ENCODE measurements around the gene SETD1B. TPM values are rescaled to one million over a fixed set of nuclear protein-coding genes. Genes with fewer than 3 reads are reported as not detected.

SETD1B gene
- total RNA-seq, 1 donor from 2014 or later, result 2.1 TPM

DNA sequence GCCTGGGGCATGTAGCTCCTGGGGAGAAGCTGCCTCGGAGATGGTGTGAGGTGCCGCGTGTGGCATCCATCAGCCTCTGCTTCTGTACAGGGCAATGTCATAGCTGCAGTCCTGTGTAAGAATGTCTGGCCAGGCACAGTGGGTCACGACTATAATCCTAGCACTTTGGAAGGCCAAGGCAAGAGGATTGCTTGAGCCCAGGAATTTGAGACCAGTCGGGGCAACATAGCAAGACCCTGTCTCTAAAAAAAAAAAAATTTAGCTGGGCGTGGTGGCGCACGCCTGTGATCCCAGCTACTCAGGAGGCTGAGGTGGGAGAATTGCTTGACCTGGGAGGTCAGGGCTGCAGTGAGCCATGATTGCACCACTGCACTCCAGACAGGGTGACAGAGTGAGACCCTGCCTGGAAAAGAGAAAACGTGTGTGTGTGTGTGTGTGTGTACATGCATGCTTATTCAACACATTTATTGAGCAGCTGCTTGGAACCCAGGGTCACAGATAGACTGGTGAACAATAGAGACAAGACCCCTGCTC, 34.4 kb upstream of the SETD1B start:
- H3K36me3 ChIP-seq (ENCODE audit: control insufficient read depth in 3 of 3, insufficient read depth in 3 of 3, low read length in 3 of 3), result peaks cover 0 to 12% (median 3%) of the 10 kb centered on the region in 3 donors
- H3K27ac ChIP-seq (ENCODE audit: low read depth, low read length), result no peak overlapping the region
- peaks cover 46 to 73% (median 69%) of the 10 kb centered on the region in 3 donors for H3K4me1 ChIP-seq (ENCODE audit: control insufficient read depth in 3 of 3, insufficient read depth in 3 of 3, low read length in 3 of 3)

DNA sequence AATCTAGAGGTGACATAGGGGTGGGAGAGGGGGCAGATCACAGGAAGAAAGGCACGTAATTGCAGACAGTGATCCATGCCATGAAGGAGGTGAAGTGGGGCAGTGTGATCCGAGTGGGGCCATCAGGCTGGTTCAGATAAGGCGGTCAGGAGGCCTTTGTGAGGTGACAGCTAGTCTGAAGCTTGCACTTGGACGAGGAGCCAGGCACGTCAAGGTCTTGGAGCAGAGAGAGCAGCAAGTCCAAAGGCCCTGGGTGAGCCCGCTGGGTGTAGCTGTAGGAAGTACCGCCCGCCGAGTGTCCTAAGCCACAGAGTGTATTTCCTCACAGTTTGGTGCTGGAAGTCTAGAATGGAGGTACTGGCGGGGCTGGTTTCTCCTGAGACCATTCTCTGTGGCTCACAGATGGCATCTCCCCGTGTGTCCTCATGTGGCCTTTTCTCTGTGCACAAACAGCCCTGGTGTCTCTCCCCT, 33.9 kb upstream of the SETD1B start:
- Histone ChIP-seq H3K9me3 (ENCODE audit: control insufficient read depth in 3 of 3, low read length in 3 of 3) (no peaks in the 10 kb centered on the region), H3K27me3 (ENCODE audit: control insufficient read depth in 3 of 3, insufficient read depth in 3 of 3, low read length in 3 of 3) (no peaks in the 10 kb centered on the region), H3K36me3 (ENCODE audit: control insufficient read depth in 3 of 3, insufficient read depth in 3 of 3, low read length in 3 of 3) (peaks cover 0 to 14% (median 3%) of the 10 kb centered on the region in 3 donors), H3K9ac (ENCODE audit: low read depth in 1 of 3, low read length in 3 of 3) (peak overlapping the region in 1 of 3 donors; percentile 50), H3K27ac (ENCODE audit: low read depth, low read length) (no peak overlapping the region), H3K4me1 (ENCODE audit: control insufficient read depth in 3 of 3, insufficient read depth in 3 of 3, low read length in 3 of 3) (peaks cover 46 to 77% (median 70%) of the 10 kb centered on the region in 3 donors), H3K4me3 (ENCODE audit: low read length in 3 of 3) (no peak overlapping the region)

More for the DNA sequence above, 34.4 kb upstream of the SETD1B start:
- H3K9me3 ChIP-seq (ENCODE audit: control insufficient read depth in 3 of 3, low read length in 3 of 3), result no peaks in the 10 kb centered on the region
- H3K9ac ChIP-seq (ENCODE audit: low read depth in 1 of 3, low read length in 3 of 3), result peak overlapping the region in 1 of 3 donors; percentile 50
- no peak overlapping the region for H3K4me3 ChIP-seq (ENCODE audit: low read length in 3 of 3)
- no peaks in the 10 kb centered on the region for H3K27me3 ChIP-seq (ENCODE audit: control insufficient read depth in 3 of 3, insufficient read depth in 3 of 3, low read length in 3 of 3)

DNA sequence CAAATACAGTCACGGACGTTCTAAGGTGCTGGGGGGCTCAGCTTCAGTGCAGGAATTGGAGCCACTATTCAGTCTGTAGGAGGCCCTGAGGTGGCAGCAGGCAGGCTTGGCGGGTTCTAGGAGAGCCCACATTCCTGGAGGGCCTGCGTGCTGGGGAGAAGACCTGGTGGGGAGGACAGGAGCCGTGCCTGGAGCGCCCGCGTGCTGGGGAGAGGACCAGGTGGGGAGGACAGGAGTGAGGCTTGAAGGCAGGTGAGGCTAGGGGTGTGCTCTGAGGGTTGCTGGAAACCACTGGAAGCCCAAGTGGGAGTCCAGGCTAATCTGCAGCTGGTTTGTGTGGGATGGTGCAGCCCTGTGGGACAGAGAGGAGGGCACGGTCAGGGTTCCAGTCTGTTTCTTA, 33.4 kb upstream of the SETD1B start:
- H3K4me1 ChIP-seq (ENCODE audit: control insufficient read depth in 3 of 3, insufficient read depth in 3 of 3, low read length in 3 of 3), result peaks cover 46 to 76% (median 69%) of the 10 kb centered on the region in 3 donors
- H3K36me3 ChIP-seq (ENCODE audit: control insufficient read depth in 3 of 3, insufficient read depth in 3 of 3, low read length in 3 of 3), result peaks cover 0 to 14% (median 2%) of the 10 kb centered on the region in 3 donors
- no peaks in the 10 kb centered on the region for H3K9me3 ChIP-seq (ENCODE audit: control insufficient read depth in 3 of 3, low read length in 3 of 3)
- no peaks in the 10 kb centered on the region for H3K27me3 ChIP-seq (ENCODE audit: control insufficient read depth in 3 of 3, insufficient read depth in 3 of 3, low read length in 3 of 3)
- peak overlapping the region in 1 of 3 donors; percentile 50 for H3K9ac ChIP-seq (ENCODE audit: low read depth in 1 of 3, low read length in 3 of 3)
- H3K4me3 ChIP-seq (ENCODE audit: low read length in 3 of 3), result no peak overlapping the region
- H3K27ac ChIP-seq (ENCODE audit: low read depth, low read length), result no peak overlapping the region

DNA sequence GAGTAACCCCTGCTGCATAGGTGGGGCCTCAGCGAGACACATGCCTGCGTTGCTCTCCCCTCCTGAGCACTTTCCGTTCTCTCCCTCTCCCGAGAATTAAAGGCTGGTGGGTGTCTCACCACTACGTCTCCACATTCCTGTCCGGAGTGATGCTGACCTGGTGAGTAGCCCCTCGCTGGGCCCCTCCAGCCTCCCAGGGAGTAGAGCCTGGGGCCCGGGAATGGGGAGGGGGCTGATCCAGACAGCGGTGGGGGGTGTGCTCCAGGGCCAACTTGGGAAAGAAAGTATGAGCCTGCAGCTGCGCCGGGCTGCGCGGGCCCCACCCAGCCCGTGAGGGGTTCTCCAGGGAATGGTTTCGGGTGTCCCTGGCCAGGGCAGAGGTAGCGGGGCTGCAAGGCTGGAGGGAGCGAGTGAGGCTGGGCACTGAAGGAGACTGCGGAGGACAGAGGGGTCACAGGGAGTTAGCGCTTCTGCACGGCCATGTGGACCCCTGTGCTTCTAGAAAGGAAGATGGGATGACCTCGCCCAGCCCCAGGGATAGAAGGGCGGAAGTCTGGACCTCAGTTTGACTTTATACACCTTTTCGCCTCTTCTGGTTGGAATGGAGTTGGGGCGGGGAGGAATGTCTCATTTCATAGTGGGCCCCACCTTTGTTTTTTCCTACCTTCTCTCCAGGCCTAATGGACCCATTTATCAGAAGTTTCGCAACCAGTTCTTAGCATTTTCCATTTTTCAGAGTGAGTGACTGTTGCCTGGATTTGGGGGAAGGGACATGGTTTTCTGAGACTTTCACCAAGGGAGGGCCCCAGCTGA, 32.8 kb upstream of the SETD1B start:
- H3K36me3 ChIP-seq (ENCODE audit: control insufficient read depth in 3 of 3, insufficient read depth in 3 of 3, low read length in 3 of 3), result peaks cover 0 to 12% (median 2%) of the 10 kb centered on the region in 3 donors
- no peaks in the 10 kb centered on the region for H3K27me3 ChIP-seq (ENCODE audit: control insufficient read depth in 3 of 3, insufficient read depth in 3 of 3, low read length in 3 of 3)
- H3K4me1 ChIP-seq (ENCODE audit: control insufficient read depth in 3 of 3, insufficient read depth in 3 of 3, low read length in 3 of 3), result peaks cover 46 to 70% (median 63%) of the 10 kb centered on the region in 3 donors
- no peak overlapping the region for H3K27ac ChIP-seq (ENCODE audit: low read depth, low read length)
- no peak overlapping the region for H3K4me3 ChIP-seq (ENCODE audit: low read length in 3 of 3)
- H3K9me3 ChIP-seq (ENCODE audit: control insufficient read depth in 3 of 3, low read length in 3 of 3), result no peaks in the 10 kb centered on the region
- no peak overlapping the region for H3K9ac ChIP-seq (ENCODE audit: low read depth in 1 of 3, low read length in 3 of 3)

DNA sequence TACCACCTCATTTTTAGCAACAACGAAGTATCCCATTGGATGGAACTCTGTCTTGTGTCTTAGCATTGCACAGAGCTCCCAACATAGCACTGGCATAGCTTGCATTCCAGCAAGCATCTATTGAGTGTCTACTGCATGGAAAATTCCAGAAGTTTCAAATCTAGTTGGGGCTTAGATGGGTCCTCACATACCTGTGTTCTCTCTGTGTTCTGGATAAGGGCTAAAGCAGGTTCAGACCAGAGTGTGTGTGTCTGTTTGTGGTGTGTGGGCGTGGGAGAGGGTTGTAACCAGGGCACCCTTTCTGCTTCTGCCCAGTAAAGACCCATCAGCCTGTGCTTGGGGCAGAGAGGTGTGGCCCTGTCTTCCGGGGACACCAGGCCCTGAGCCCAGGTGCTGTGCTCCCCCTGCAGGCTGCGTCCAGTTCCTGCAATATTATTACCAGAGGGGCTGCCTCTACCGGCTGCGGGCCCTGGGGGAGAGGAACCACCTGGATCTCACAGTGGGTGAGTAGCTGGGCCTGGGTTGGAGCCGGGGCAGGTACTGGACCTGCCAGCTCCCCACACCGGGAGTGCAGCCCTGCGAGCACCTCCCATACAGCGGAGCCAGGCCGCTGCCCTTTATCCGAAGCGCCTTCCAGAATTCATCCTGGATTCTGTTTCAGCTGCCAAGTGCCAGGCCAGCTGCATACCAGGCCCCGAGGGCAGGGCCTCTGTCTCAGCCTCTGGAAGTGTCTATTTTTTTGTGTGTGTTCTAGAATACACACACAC, 30.6 kb upstream of the SETD1B start:
- H3K9ac ChIP-seq (ENCODE audit: low read depth in 1 of 3, low read length in 3 of 3), result peak overlapping the region in 1 of 3 donors; percentile 68
- peaks cover 33 to 53% (median 49%) of the 10 kb centered on the region in 3 donors for H3K4me1 ChIP-seq (ENCODE audit: control insufficient read depth in 3 of 3, insufficient read depth in 3 of 3, low read length in 3 of 3)
- peak overlapping the region; percentile 16 for H3K27ac ChIP-seq (ENCODE audit: low read depth, low read length)
- H3K36me3 ChIP-seq (ENCODE audit: control insufficient read depth in 3 of 3, insufficient read depth in 3 of 3, low read length in 3 of 3), result peaks cover 0 to 6% (median 2%) of the 10 kb centered on the region in 3 donors
- H3K9me3 ChIP-seq (ENCODE audit: control insufficient read depth in 3 of 3, low read length in 3 of 3), result no peaks in the 10 kb centered on the region
- no peaks in the 10 kb centered on the region for H3K27me3 ChIP-seq (ENCODE audit: control insufficient read depth in 3 of 3, insufficient read depth in 3 of 3, low read length in 3 of 3)
- peak overlapping the region in 1 of 3 donors; percentile 45 for H3K4me3 ChIP-seq (ENCODE audit: low read length in 3 of 3)

DNA sequence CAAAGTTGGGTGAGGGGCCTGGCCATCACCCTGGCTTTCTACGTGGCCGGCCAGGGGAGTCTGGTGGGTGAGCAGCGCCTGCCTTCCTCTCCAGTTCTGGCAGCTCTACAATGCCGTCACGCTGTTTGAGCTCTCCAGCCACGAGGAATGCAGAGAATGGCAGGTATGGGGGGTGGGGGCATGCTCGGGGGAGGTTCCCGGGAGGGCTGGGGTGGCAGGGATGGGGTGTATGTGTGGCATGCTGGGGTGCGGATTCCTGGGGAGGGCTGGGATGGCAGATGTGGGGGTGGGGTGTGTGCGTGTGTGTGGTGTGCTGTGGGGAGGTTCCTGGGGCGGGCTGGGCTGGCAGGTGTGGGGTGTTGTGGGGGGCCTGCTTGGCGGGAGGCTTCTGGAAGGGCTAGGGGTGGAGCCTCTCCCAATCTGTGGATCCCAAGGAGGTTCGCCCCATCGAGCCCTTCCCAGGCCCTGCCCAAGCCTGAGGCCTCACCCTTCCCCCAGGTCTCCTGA, 28.8 kb upstream of the SETD1B start:
- Histone ChIP-seq H3K4me1 (ENCODE audit: control insufficient read depth in 3 of 3, insufficient read depth in 3 of 3, low read length in 3 of 3) (peaks cover 27 to 40% (median 37%) of the 10 kb centered on the region in 3 donors), H3K9me3 (ENCODE audit: control insufficient read depth in 3 of 3, low read length in 3 of 3) (no peaks in the 10 kb centered on the region), H3K9ac (ENCODE audit: low read depth in 1 of 3, low read length in 3 of 3) (no peak overlapping the region), H3K27me3 (ENCODE audit: control insufficient read depth in 3 of 3, insufficient read depth in 3 of 3, low read length in 3 of 3) (no peaks in the 10 kb centered on the region), H3K27ac (ENCODE audit: low read depth, low read length) (no peak overlapping the region), H3K4me3 (ENCODE audit: low read length in 3 of 3) (no peak overlapping the region), H3K36me3 (ENCODE audit: control insufficient read depth in 3 of 3, insufficient read depth in 3 of 3, low read length in 3 of 3) (peaks cover 5 to 7% (median 5%) of the 10 kb centered on the region in 3 donors)

DNA sequence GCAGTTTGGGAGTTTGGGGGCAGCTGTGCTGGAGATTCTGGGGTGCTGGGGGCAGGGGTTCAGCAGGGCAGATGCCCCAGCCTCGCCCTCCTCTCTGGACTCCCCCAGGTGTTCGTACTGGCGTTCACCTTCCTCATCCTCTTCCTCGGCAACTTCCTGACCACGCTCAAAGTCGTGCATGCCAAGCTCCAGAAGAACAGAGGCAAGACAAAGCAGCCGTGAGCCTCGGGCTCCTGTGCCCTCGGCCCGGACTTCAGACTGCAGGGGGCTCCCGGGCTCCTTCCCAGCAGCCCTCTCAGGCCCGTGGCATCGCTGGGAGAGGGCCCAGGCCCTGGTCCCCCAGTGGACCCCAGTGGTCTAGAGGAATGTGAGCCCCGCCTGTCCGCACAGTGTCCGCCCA, 28.3 kb upstream of the SETD1B start:
- no peaks in the 10 kb centered on the region for H3K27me3 ChIP-seq (ENCODE audit: control insufficient read depth in 3 of 3, insufficient read depth in 3 of 3, low read length in 3 of 3)
- no peak overlapping the region for H3K4me3 ChIP-seq (ENCODE audit: low read length in 3 of 3)
- peaks cover 8 to 10% (median 9%) of the 10 kb centered on the region in 3 donors for H3K36me3 ChIP-seq (ENCODE audit: control insufficient read depth in 3 of 3, insufficient read depth in 3 of 3, low read length in 3 of 3)
- H3K27ac ChIP-seq (ENCODE audit: low read depth, low read length), result no peak overlapping the region
- no peaks in the 10 kb centered on the region for H3K9me3 ChIP-seq (ENCODE audit: control insufficient read depth in 3 of 3, low read length in 3 of 3)
- H3K9ac ChIP-seq (ENCODE audit: low read depth in 1 of 3, low read length in 3 of 3), result no peak overlapping the region
- peaks cover 24 to 36% (median 32%) of the 10 kb centered on the region in 3 donors for H3K4me1 ChIP-seq (ENCODE audit: control insufficient read depth in 3 of 3, insufficient read depth in 3 of 3, low read length in 3 of 3)

DNA sequence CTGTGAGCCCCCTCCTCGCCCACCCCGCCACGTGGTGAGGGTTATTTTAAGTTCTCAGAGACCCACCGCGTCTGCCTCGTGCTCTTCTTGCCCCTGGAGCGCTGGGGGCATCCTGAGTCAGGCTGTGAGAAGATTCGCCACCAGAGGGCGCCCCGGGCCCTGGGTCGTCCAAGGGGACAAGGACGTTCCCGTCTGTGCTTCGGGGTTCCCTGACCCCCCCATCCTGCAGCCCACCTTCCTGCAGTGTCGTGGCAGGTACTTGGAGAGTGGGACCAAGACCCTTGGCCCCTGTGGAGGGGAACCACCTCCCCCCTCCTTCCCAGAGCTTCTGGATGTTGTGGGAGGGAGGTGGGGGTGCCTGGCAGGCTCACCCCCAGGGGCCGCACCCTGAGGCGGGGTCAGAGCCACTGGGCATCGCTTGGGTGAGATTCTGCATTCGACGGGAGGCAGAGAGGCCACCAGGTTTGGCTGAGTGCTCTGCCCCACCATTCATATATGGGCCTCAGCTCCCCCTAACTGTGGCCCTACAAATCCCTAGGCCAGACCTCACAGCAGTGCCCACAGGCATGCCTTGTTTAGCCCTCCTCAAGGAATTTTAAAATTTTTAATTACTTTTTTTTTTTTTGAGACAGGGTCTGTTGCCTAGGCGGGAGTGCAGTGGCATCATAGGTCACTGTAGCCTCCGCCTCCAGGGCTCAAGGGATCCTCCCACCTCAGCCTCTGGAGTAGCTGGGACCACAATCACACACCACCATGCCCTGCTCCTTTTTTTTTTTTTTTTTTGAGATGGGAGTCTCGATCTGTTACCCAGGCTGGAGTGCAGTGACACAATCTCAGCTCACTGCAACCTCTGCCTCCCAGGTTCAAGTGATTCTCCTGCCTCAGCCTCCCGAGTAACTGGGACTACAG, 27.4 kb upstream of the SETD1B start:
- H3K27ac ChIP-seq (ENCODE audit: low read depth, low read length), result no peak overlapping the region
- peaks cover 24 to 34% (median 33%) of the 10 kb centered on the region in 3 donors for H3K4me1 ChIP-seq (ENCODE audit: control insufficient read depth in 3 of 3, insufficient read depth in 3 of 3, low read length in 3 of 3)
- H3K9ac ChIP-seq (ENCODE audit: low read depth in 1 of 3, low read length in 3 of 3), result no peak overlapping the region
- H3K4me3 ChIP-seq (ENCODE audit: low read length in 3 of 3), result no peak overlapping the region
- H3K9me3 ChIP-seq (ENCODE audit: control insufficient read depth in 3 of 3, low read length in 3 of 3), result no peaks in the 10 kb centered on the region
- peaks cover 7 to 11% (median 8%) of the 10 kb centered on the region in 3 donors for H3K36me3 ChIP-seq (ENCODE audit: control insufficient read depth in 3 of 3, insufficient read depth in 3 of 3, low read length in 3 of 3)
- no peaks in the 10 kb centered on the region for H3K27me3 ChIP-seq (ENCODE audit: control insufficient read depth in 3 of 3, insufficient read depth in 3 of 3, low read length in 3 of 3)
